K562 (cell line): ENCODE data around the gene CYP2C18. TPM values are rescaled to one million over a fixed set of nuclear protein-coding genes. Genes with fewer than 3 reads are reported as not detected.

Source experiments
- ATAC-seq: fragments of 200-7000 bp; cut with Tn5 transposase; 3 replicates; pipeline ENCODE4 v1.9.1; 2020; ENCODE audit warnings: moderate library complexity
- BruUV-seq: library from RNA; stranded (reverse); fragments of 400-500 nt; replicated peaks from 2 replicates; lab custom pipeline; 2021; lab: Mats Ljungman, UMichigan
- CTCF ChIA-PET: fragments of 300-600 bp; formaldehyde crosslinking; extraction: SDS; loops from one replicate; lab custom pipeline; 2021; ENCODE audit warnings: low intra/inter-chr PET ratio; lab: Yijun Ruan, JAX
- POLR2A ChIA-PET: fragments of 300-600, 350-650 bp; sonication (Branson Sonifier 250); formaldehyde crosslinking; extraction: SDS; loops from one replicate; lab custom pipeline; 2021; ENCODE audit warnings: antibody characterized with exemption, inconsistent platforms; lab: Yijun Ruan, JAX
- DNase-seq, 4 experiments: peaks; one replicate each; pipeline versions ENCODE4 v3.0.0 to v3.0.0-alpha.2; 2011 to 2018; ENCODE audit warnings: low spot score in 3 of 4, mixed read lengths in 3 of 4; ENCODE audit errors: extremely low read depth in 1 of 4
- FAIRE-seq: peaks from 2 replicates; lab custom pipeline; 2011; peaks lifted over from hg19 to GRCh38; lab: Jason Lieb, UNC
- H2AFZ ChIP-seq: 2 replicates; pipeline ENCODE4 v1.6.0; 2011; ENCODE audit warnings: low read depth, low read length, control low read depth, inconsistent platforms
- H3K27ac ChIP-seq: fragments of 200-600 bp; 3 replicates; pipeline ENCODE4 v1.8.0; 2011; ENCODE audit warnings: low read depth, mild to moderate bottlenecking, control low read depth, inconsistent platforms, low read length, moderate library complexity, mixed read lengths; ENCODE audit errors: extremely low read depth
- H3K27me3 ChIP-seq, 2 experiments: fragments of 300-600 bp in 1 of 2; 2 replicates in 1 of 2; 3 replicates in 1 of 2; pipeline versions ENCODE4 v1.6.0 to v1.8.0; 2011; ENCODE audit warnings: inconsistent platforms in 2 of 2, low read length in 2 of 2, mild to moderate bottlenecking in 1 of 2, mixed read lengths in 1 of 2, moderate library complexity in 1 of 2; ENCODE audit not compliant: control insufficient read depth in 2 of 2, insufficient read depth in 2 of 2
- H3K36me3 ChIP-seq: fragments of 300-600 bp; 3 replicates; pipeline ENCODE4 v1.8.0; 2011; ENCODE audit warnings: mild to moderate bottlenecking, low read length, inconsistent platforms; ENCODE audit not compliant: control insufficient read depth, insufficient read depth
- H3K4me1 ChIP-seq, 2 experiments: fragments of 200-600 bp in 1 of 2; replicated peaks in 1 of 2; 2 replicates in 1 of 2; 3 replicates in 1 of 2; pipeline versions ENCODE4 v1.5.1 to v1.8.0; 2011; ENCODE audit warnings: inconsistent platforms in 2 of 2, low read length in 2 of 2, mild to moderate bottlenecking in 1 of 2, mixed read lengths in 1 of 2, moderate library complexity in 1 of 2; ENCODE audit not compliant: control insufficient read depth in 2 of 2, insufficient read depth in 2 of 2
- H3K4me2 ChIP-seq: 2 replicates; pipeline ENCODE4 v1.6.1; 2011; ENCODE audit warnings: low read length, control low read depth, inconsistent platforms, mixed read lengths; ENCODE audit not compliant: insufficient read depth
- H3K4me3 ChIP-seq: fragments of 200-600 bp; sonication (generic), shearing (Covaris generic); 2 replicates; pipeline ENCODE4 v1.5.1; 2016; ENCODE audit warnings: control low read depth, inconsistent platforms
- H3K79me2 ChIP-seq: fragments of 200-600 bp; 3 replicates; pipeline ENCODE4 v1.8.0; 2011; ENCODE audit warnings: low read length, inconsistent platforms; ENCODE audit not compliant: control insufficient read depth, insufficient read depth
- H3K9ac ChIP-seq, 2 experiments: 2 replicates each; pipeline versions ENCODE4 v1.6.0 to v1.6.1; 2011; ENCODE audit warnings: low read depth in 2 of 2, low read length in 2 of 2, control low read depth in 1 of 2, inconsistent platforms in 1 of 2, mild to moderate bottlenecking in 1 of 2, mixed read lengths in 1 of 2; ENCODE audit not compliant: insufficient read depth in 1 of 2
- H3K9me1 ChIP-seq: one replicate; pipeline ENCODE4 v1.6.0; 2011; ENCODE audit warnings: inconsistent platforms, mild to moderate bottlenecking, low read length, moderate library complexity; ENCODE audit not compliant: control insufficient read depth, insufficient read depth
- H3K9me3 ChIP-seq: replicated peaks from 2 replicates; pipeline ENCODE4 v1.5.1; 2011; ENCODE audit warnings: low read depth, low read length, inconsistent platforms; ENCODE audit not compliant: control insufficient read depth, insufficient read depth
- H4K20me1 ChIP-seq: replicated peaks from 2 replicates; pipeline ENCODE4 v1.6.1; 2011; ENCODE audit warnings: low read length, inconsistent platforms, mixed read lengths; ENCODE audit not compliant: control insufficient read depth, insufficient read depth
- COPS2 ChIP-seq: fragments of 450-650 bp; conservative IDR thresholded peaks from 2 replicates; pipeline ENCODE4 v1.6.1; 2016; ENCODE audit warnings: mild to moderate bottlenecking, moderate library complexity
- DEAF1 ChIP-seq: fragments of 450-650 bp; formaldehyde crosslinking; IDR thresholded peaks from 2 replicates; pipeline ENCODE4 v1.4.0; 2020; ENCODE audit warnings: mild to moderate bottlenecking, moderate library complexity
- ESRRA ChIP-seq: fragments of 450-650 bp; IDR thresholded peaks from 2 replicates; pipeline ENCODE4 v1.6.1; 2014; ENCODE audit warnings: low read depth, mild to moderate bottlenecking, moderate library complexity, borderline replicate concordance
- KDM1A ChIP-seq, 2 experiments: fragments of 450-650 bp; IDR thresholded peaks; 2 replicates each; pipeline ENCODE4 v1.6.1; 2016; ENCODE audit warnings: mild to moderate bottlenecking in 2 of 2
- MED1 ChIP-seq: sonication (generic); formaldehyde crosslinking; IDR thresholded peaks from 2 replicates; pipeline ENCODE4 v1.8.1; 2023; ENCODE audit warnings: missing genetic modification reagents, borderline replicate concordance
- NFXL1 ChIP-seq: fragments of 450-650 bp; formaldehyde crosslinking; IDR thresholded peaks from 2 replicates; pipeline ENCODE4 v1.4.0; 2021; ENCODE audit warnings: mild to moderate bottlenecking
- PURB ChIP-seq: sonication (generic); formaldehyde crosslinking; IDR thresholded peaks from 2 replicates; pipeline ENCODE4 v1.9.0; 2021; ENCODE audit warnings: low read depth, mild to moderate bottlenecking, missing genetic modification reagents
- TBP ChIP-seq: optimal IDR thresholded peaks from 2 replicates; pipeline ENCODE3; 2011; ENCODE audit warnings: low read depth, low read length, improper control_type of control experiment
- TCF3 ChIP-seq: sonication (generic); formaldehyde crosslinking; IDR thresholded peaks from 2 replicates; pipeline ENCODE4 v1.4.0; 2020; ENCODE audit warnings: mild to moderate bottlenecking, missing genetic modification reagents
- TCFL5 ChIP-seq: fragments of 250-450 bp; sonication (Bioruptor Pico); conservative IDR thresholded peaks from 2 replicates; pipeline ENCODE4 v1.6.1; 2021; ENCODE audit warnings: mild to moderate bottlenecking, moderate library complexity, matching md5 sums
- ZC3H11A ChIP-seq: IDR thresholded peaks from 2 replicates; pipeline ENCODE4 v1.6.1; 2012; ENCODE audit warnings: low read depth, low read length, improper control_type of control experiment
- ZNF121 ChIP-seq: sonication (generic); formaldehyde crosslinking; conservative IDR thresholded peaks from 2 replicates; pipeline ENCODE4 v1.8.0; 2022; ENCODE audit warnings: missing genetic modification reagents
- ZNF24 ChIP-seq: fragments of 450-650 bp; IDR thresholded peaks from 2 replicates; pipeline ENCODE4 v1.6.1; 2016
- ZNF668 ChIP-seq: fragments of 250-450 bp; sonication (Bioruptor Pico); IDR thresholded peaks from 2 replicates; pipeline ENCODE4 v1.8.0; 2022; ENCODE audit warnings: mild to moderate bottlenecking, inconsistent platforms
- ZNF717 ChIP-seq: fragments of 250-450 bp; sonication (Bioruptor Pico); IDR thresholded peaks from 2 replicates; pipeline ENCODE4 v1.5.0; 2021
- WGBS: fragments of 100-300 bp; shearing (Covaris generic); methylation state at CpG from one replicate; pipeline ENCODE4 v1.1.6; 2016; ENCODE audit warnings: low coverage, mixed read lengths; ENCODE audit not compliant: insufficient coverage; ENCODE audit errors: missing lambda C conversion rate; 5-methylcytosine and 5-hydroxymethylcytosine counted together
- in situ Hi-C: fragments of 300-500 bp; cut with MboI; formaldehyde crosslinking; loops from 4 replicates; pipeline ENCODE4 v1.15.0; 2018; ENCODE audit warnings: inconsistent platforms, mixed read lengths
- intact Hi-C: fragments of 100-400 bp; cut with micrococcal nuclease; formaldehyde crosslinking; loops from 2 replicates; pipeline ENCODE4 v1.14.2; 2022
- polyA plus RNA-seq, 8 experiments: library from polyadenylated mRNA; depleted of rRNA in 4 of 8; stranded (reverse) in 5 of 8; unstranded in 3 of 8; fragments of >200 nt; fragmentation: Nextera tagmentation in 2 of 8; fragmentation: Illumina TruSeq in 1 of 8; extraction: Ambion mirVana in 2 of 8; extraction: Trizol in 1 of 8; gene quantifications; 2 replicates each; pipeline versions ENCODE4 v1.2.1 to v1.2.3, GENCODE V29; 2011 to 2014; ENCODE audit warnings: inconsistent platforms in 1 of 8, missing spikeins in 1 of 8
- total RNA-seq, 7 experiments: library from RNA; depleted of rRNA in 6 of 7; stranded (reverse); fragments of >200 nt in 6 of 7; fragmentation: Illumina TruSeq in 2 of 7; extraction: Trizol in 2 of 7; gene quantifications; 2 replicates each; pipeline versions ENCODE4 v1.2.1 to v1.2.3, GENCODE V29; 2011 to 2021; ENCODE audit warnings: low replicate concordance in 1 of 7
- TF ChIP-seq, protein P1 (sequence below): fragments of 250-450 bp; sonication (Bioruptor Pico); IDR thresholded peaks from 2 replicates; pipeline ENCODE4 v1.8.0; 2022; ENCODE audit warnings: inconsistent platforms

Gene CYP2C18
- total and polyA plus RNA-seq, 9 of the 15 experiments (the other 6 are each of a cell fraction or from before 2014, with no cell fraction given) = not detected

- ATAC-seq (no peak), DNase-seq (no peak), FAIRE-seq (no peak)
- Histone ChIP-seq H3K36me3 (no peaks in the 10 kb centered on the region), H3K4me1 (no peaks in the 10 kb centered on the region), H3K79me2 (no peaks in the 10 kb centered on the region), H3K27ac (no peak overlapping the region), H3K27me3 (no peaks in the 10 kb centered on the region), H3K9ac (no peak overlapping the region), H2AFZ (no peak overlapping the region), H3K9me1 (no peaks in the 10 kb centered on the region), H3K4me2 (no peak overlapping the region), H4K20me1 (no peaks in the 10 kb centered on the region), H3K9me3 (no peaks in the 10 kb centered on the region), H3K4me3 (no peak overlapping the region)
- ChIA-PET CTCF (no interaction called here), POLR2A (no interaction called here)
- WGBS = 3% methylated on average over 3 of the region's 3 CpGs
- in situ Hi-C loops = no loop called here
- BruUV-seq = no TSS peak
- intact Hi-C loops = no loop called here
- no peak for TF ChIP-seq TCF3 (CRISPR knock-in tag)
These were observed 51.7 kb downstream of the CYP2C18 start for GRCh38 chr10:94735197-94735596.

GRCh38 chr10:94738588-94738987, 55.1 kb downstream of the CYP2C18 start:
- H3K27ac ChIP-seq = no peak overlapping the region
- H3K9ac ChIP-seq = no peak overlapping the region
- CTCF ChIA-PET = no interaction called here
- in situ Hi-C loops = no loop called here
- H3K4me3 ChIP-seq = no peak overlapping the region
- no peak overlapping the region for H2AFZ ChIP-seq
- H3K9me3 ChIP-seq = no peaks in the 10 kb centered on the region
- H3K4me2 ChIP-seq = no peak overlapping the region
- no peak for ATAC-seq
- POLR2A ChIA-PET = no interaction called here
- no peaks in the 10 kb centered on the region for H3K27me3 ChIP-seq
- BruUV-seq = no TSS peak
- H3K79me2 ChIP-seq = no peaks in the 10 kb centered on the region
- H3K4me1 ChIP-seq = no peaks in the 10 kb centered on the region
- H4K20me1 ChIP-seq = no peaks in the 10 kb centered on the region
- DNase-seq = no peak
- WGBS = 0% methylated on average over 2 of the region's 2 CpGs
- H3K9me1 ChIP-seq = no peaks in the 10 kb centered on the region
- intact Hi-C loops = no loop called here
- FAIRE-seq = no peak
- H3K36me3 ChIP-seq = no peaks in the 10 kb centered on the region
- no peak for TF ChIP-seq ESRRA
- TF ChIP-seq ZNF121 = no peak
- TF ChIP-seq ZNF717 (CRISPR knock-in tag) = no peak
- no peak for TF ChIP-seq KDM1A (IDR thresholded peaks at IDR 0.05)
- TF ChIP-seq ZC3H11A = no peak
- TF ChIP-seq TCFL5 = no peak
- no peak for TF ChIP-seq PURB (CRISPR knock-in tag)
- no peak for TF ChIP-seq MED1
- TF ChIP-seq COPS2 = no peak
- TF ChIP-seq TBP = no peak
- no peak for TF ChIP-seq DEAF1
- no peak for TF ChIP-seq ZNF24
- TF ChIP-seq ZNF668 (CRISPR knock-in tag) = no peak
- TF ChIP-seq, protein P1, sequence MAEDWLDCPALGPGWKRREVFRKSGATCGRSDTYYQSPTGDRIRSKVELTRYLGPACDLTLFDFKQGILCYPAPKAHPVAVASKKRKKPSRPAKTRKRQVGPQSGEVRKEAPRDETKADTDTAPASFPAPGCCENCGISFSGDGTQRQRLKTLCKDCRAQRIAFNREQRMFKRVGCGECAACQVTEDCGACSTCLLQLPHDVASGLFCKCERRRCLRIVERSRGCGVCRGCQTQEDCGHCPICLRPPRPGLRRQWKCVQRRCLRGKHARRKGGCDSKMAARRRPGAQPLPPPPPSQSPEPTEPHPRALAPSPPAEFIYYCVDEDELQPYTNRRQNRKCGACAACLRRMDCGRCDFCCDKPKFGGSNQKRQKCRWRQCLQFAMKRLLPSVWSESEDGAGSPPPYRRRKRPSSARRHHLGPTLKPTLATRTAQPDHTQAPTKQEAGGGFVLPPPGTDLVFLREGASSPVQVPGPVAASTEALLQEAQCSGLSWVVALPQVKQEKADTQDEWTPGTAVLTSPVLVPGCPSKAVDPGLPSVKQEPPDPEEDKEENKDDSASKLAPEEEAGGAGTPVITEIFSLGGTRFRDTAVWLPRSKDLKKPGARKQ (CRISPR knock-in tag) = no peak
- TF ChIP-seq NFXL1 = no peak
